Astrocyte of the cerebellum (primary cell): Measurements from ENCODE around the gene IPO11.

Experiments used
- DNase-seq: peaks from one replicate; pipeline ENCODE4 v3.0.0-alpha.2; 2011; ENCODE audit warnings: low read depth
- H3K4me3 ChIP-seq: 2 replicates; pipeline ENCODE4 v1.5.1; 2011; ENCODE audit warnings: mild to moderate bottlenecking, low read depth, low read length, moderate library complexity
- in situ Hi-C: cut with HindIII; loops from 2 replicates; pipeline ENCODE4 v1.10.0; 2017; ENCODE audit warnings: low sequenced_read_pairs
- TF ChIP-seq, protein P1 (sequence below): IDR thresholded peaks from 2 replicates; pipeline ENCODE4 v1.5.1; 2012; ENCODE audit warnings: low read length, low read depth, moderate library complexity, mild to moderate bottlenecking; ENCODE audit errors: missing control alignments

Gene IPO11

DNA sequence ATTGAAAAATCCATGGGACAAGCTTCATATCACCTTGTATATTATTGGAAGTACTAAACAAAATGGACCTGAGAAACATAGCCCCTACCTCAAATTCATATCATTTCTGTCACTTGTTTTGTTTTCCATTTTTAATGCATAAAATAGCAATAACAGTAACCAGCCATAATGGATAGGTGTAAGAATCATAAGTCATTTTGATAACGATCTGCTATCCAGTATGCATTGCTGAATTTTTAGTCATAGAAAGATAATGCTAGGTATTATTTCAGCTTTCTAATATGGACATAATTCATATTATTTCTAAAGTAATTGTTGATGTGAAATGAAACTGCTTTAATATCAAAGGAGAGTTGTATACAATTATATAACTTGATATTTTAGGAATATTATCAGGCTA is 164.9 kb downstream of the IPO11 start:
- H3K4me3 ChIP-seq = no peak overlapping the region
- in situ Hi-C loops = no loop called here
- DNase-seq = no peak
- TF ChIP-seq, protein P1, sequence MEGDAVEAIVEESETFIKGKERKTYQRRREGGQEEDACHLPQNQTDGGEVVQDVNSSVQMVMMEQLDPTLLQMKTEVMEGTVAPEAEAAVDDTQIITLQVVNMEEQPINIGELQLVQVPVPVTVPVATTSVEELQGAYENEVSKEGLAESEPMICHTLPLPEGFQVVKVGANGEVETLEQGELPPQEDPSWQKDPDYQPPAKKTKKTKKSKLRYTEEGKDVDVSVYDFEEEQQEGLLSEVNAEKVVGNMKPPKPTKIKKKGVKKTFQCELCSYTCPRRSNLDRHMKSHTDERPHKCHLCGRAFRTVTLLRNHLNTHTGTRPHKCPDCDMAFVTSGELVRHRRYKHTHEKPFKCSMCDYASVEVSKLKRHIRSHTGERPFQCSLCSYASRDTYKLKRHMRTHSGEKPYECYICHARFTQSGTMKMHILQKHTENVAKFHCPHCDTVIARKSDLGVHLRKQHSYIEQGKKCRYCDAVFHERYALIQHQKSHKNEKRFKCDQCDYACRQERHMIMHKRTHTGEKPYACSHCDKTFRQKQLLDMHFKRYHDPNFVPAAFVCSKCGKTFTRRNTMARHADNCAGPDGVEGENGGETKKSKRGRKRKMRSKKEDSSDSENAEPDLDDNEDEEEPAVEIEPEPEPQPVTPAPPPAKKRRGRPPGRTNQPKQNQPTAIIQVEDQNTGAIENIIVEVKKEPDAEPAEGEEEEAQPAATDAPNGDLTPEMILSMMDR = no peak

DNA sequence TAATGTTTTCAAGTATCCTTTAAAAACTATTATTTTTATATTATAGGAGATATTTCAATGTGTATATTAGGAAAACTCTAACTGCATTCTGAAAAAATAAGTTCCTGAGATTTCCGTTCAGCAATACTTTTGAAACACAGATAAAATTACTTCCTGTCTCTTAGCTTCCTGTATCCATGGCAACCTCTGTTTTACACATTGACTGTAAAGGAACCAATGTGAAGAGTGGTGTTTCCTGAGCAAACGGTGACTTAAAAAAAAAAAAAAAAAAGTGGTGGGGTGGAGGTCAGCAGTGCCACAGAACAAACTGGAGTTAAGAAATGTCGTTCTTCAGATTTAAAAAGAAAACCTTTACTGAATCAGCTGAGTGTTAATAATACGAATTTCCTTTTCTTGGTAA is 166.0 kb downstream of the IPO11 start, which contains the start of gene LRRC70:
TSS of gene LRRC70 (plus strand) at position 280 of the 400 bp plus-strand sequence. CDS start 620 bp downstream, outside the sequence.
- TF ChIP-seq, protein P1 = no peak
- H3K4me3 ChIP-seq = no peak within 1 kb of the TSS
- in situ Hi-C loops = no loop called here
- no peak for DNase-seq

DNA sequence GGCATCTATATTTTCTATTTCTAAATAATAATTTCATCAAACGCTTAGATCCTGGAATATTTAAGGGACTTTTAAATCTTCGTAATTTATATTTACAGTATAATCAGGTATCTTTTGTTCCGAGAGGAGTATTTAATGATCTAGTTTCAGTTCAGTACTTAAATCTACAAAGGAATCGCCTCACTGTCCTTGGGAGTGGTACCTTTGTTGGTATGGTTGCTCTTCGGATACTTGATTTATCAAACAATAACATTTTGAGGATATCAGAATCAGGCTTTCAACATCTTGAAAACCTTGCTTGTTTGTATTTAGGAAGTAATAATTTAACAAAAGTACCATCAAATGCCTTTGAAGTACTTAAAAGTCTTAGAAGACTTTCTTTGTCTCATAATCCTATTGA is 167.2 kb downstream of the IPO11 start:
- DNase-seq = no peak
- H3K4me3 ChIP-seq = no peak overlapping the region
- TF ChIP-seq, protein P1 = no peak
- in situ Hi-C loops = no loop called here

DNA sequence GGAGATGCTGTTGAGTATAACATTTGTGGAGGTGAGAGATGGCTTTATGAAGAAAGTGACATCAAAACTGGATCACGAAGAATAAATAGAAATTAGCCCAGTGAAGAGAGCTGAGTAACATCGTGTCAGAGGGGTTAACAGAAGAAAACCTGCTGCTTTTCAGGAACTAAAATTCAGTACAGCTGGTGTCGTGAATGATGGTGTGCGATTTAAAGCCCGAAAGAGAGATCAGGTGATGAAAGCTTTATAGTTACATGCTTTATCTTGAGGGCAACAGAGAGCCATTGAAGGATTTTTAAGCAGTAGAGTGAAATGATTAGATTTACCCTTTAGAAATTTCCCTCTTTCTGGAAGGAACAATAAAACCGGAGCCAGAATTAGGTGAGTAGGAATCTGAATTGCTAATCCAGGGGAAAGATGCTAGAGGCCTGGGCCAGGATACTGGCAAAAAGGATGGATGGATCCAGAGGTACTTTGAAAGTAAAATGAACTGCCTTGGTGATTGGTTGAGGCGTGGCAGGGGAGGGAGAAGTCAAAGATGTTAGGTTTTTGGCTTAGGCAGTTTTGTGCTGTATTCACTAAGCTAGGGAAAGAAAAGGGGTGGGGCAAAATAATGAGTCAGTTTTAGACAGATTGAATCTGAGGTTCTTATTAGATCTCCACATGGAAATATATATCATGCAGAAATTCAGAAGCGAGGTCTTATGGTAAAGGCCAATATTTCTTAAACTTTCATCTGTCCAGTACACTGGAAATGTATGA is 169.5 kb downstream of the IPO11 start:
- TF ChIP-seq, protein P1 = no peak
- no peak for DNase-seq
- no peak overlapping the region for H3K4me3 ChIP-seq
- in situ Hi-C loops = no loop called here

DNA sequence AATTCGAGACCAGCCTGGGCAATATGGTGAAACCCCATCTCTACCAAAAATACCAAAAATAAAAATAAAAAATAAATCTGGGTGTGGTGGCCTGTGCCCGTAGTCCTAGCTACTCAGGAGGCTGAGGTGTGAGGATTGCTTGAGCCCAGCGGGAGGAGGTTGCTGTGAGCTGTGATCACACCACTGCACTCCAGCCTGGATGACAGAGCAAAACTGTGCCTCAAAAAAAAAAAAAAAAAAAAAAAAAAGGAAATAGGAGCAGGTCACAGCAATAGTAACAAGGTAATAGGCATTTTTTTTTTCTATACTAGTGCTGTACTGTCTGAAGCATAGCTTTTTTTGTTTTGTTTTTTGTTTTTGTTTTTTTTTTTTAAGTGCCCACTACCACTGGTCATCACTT is 171.8 kb downstream of the IPO11 start:
- H3K4me3 ChIP-seq = no peak overlapping the region
- DNase-seq = no peak
- TF ChIP-seq, protein P1 = no peak
- in situ Hi-C loops = no loop called here

DNA sequence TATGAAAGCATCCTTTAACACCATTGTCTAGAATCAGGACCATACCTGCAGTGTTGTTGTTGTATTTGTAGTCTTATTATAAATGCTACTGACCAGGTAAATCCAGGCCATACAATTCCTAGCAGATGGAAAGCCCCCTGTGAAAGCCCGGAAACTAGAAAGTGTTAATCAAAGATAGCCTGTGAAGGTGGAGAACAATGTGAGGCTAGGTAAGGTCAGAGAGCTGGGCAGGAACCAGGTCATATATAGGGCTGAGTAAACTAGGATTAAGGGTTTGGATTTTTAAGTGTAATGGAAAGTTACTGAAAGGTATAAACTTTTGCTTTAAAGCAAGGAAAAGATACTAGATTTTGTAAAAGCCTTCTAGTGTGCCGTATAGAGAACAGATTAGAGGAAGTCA is 172.7 kb downstream of the IPO11 start:
- TF ChIP-seq, protein P1 = no peak
- no peak overlapping the region for H3K4me3 ChIP-seq
- in situ Hi-C loops = no loop called here

More for the DNA sequence above, 172.7 kb downstream of the IPO11 start:
- DNase-seq = no peak
